GM12878 (cell line): ENCODE data around the gene OR52N1. TPM values are rescaled to one million over a fixed set of nuclear protein-coding genes. Genes with fewer than 3 reads are reported as not detected.

Experiments used
- ASH2L ChIP-seq: fragments of 300-600, 200-600 bp; sonication (generic); IDR thresholded peaks from 2 replicates; pipeline ENCODE4 v1.6.1; 2017; ENCODE audit warnings: low read depth, mild to moderate bottlenecking, borderline replicate concordance
- JUNB ChIP-seq: IDR thresholded peaks from 2 replicates; pipeline ENCODE4 v1.6.1; 2016; ENCODE audit warnings: antibody characterized with exemption, mild to moderate bottlenecking
- MTA2 ChIP-seq: fragments of 450-650 bp; IDR thresholded peaks from 2 replicates; pipeline ENCODE4 v1.6.1; 2016; ENCODE audit warnings: low read depth, mild to moderate bottlenecking, moderate library complexity
- SMC3 ChIP-seq: IDR thresholded peaks from 2 replicates; pipeline ENCODE4 v1.6.1; 2011; ENCODE audit warnings: low read length, improper control_type of control experiment, borderline replicate concordance
- SREBF1 ChIP-seq: IDR thresholded peaks from 2 replicates; pipeline ENCODE4 v1.6.1; 2012; ENCODE audit warnings: mild to moderate bottlenecking, low read length
- polyA plus RNA-seq, 11 experiments: library from polyadenylated mRNA; depleted of rRNA in 4 of 11; unstranded in 6 of 11; stranded (reverse) in 5 of 11; fragments of >200 nt; fragmentation: Nextera tagmentation in 4 of 11; fragmentation: Illumina TruSeq in 1 of 11; extraction: Ambion mirVana in 4 of 11; extraction: Trizol in 1 of 11; gene quantifications; 1 replicate in 1 of 11; 2 replicates in 10 of 11; pipeline versions ENCODE4 v1.2.1 to v1.2.3, GENCODE V29; 2011 to 2016; ENCODE audit warnings: inconsistent platforms in 2 of 11, missing spikeins in 2 of 11, low read depth in 1 of 11
- total RNA-seq, 4 experiments: library from RNA; depleted of rRNA in 3 of 4; stranded (reverse); fragments of >200 nt in 3 of 4; fragmentation: Illumina TruSeq in 1 of 4; extraction: Trizol in 1 of 4; gene quantifications; 2 replicates each; pipeline versions ENCODE4 v1.2.1 to v1.2.3, GENCODE V29; 2013 to 2021
- TF ChIP-seq, protein P1 (sequence below): fragments of 450-650 bp; formaldehyde crosslinking; IDR thresholded peaks from 2 replicates; pipeline ENCODE4 v1.4.0; 2020; ENCODE audit warnings: mild to moderate bottlenecking, moderate library complexity
- TF ChIP-seq, protein P2 (sequence below): IDR thresholded peaks from 2 replicates; pipeline ENCODE4 v1.6.1; 2012; ENCODE audit warnings: low read depth, low read length, improper control_type of control experiment

The OR52N1 gene
- total and polyA plus RNA-seq, 10 of the 15 experiments (the other 5 are each of a cell fraction or from before 2014, with no cell fraction given), result 0.04 TPM; not detected in 9

DNA sequence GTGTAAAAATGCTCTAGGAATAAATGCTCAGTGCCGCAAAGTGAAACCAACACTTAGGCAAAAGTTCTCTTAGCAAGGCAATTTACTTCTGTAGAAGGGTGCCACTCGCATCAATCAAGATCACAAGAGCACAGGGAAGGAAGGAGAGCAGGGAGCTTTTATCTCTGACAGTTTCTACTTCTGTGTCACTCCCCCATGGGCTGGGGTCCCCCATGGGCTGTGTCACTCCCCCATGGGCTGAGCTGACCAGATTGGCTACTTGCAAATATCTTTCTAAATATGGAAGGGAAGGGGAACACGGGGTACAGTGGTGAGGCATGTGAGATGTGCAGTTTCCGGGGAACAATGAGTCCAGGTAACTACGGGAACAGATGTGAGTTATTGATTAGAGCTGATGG is 18.1 kb upstream of the OR52N1 start (continued):
- TF ChIP-seq SREBF1, result no peak
- TF ChIP-seq MTA2, result no peak
- no peak for TF ChIP-seq ASH2L
- TF ChIP-seq, protein P1, sequence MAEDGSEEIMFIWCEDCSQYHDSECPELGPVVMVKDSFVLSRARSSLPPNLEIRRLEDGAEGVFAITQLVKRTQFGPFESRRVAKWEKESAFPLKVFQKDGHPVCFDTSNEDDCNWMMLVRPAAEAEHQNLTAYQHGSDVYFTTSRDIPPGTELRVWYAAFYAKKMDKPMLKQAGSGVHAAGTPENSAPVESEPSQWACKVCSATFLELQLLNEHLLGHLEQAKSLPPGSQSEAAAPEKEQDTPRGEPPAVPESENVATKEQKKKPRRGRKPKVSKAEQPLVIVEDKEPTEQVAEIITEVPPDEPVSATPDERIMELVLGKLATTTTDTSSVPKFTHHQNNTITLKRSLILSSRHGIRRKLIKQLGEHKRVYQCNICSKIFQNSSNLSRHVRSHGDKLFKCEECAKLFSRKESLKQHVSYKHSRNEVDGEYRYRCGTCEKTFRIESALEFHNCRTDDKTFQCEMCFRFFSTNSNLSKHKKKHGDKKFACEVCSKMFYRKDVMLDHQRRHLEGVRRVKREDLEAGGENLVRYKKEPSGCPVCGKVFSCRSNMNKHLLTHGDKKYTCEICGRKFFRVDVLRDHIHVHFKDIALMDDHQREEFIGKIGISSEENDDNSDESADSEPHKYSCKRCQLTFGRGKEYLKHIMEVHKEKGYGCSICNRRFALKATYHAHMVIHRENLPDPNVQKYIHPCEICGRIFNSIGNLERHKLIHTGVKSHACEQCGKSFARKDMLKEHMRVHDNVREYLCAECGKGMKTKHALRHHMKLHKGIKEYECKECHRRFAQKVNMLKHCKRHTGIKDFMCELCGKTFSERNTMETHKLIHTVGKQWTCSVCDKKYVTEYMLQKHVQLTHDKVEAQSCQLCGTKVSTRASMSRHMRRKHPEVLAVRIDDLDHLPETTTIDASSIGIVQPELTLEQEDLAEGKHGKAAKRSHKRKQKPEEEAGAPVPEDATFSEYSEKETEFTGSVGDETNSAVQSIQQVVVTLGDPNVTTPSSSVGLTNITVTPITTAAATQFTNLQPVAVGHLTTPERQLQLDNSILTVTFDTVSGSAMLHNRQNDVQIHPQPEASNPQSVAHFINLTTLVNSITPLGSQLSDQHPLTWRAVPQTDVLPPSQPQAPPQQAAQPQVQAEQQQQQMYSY (CRISPR knock-in tag), result no peak
- no peak for TF ChIP-seq SMC3
- no peak for TF ChIP-seq JUNB
- TF ChIP-seq, protein P2, sequence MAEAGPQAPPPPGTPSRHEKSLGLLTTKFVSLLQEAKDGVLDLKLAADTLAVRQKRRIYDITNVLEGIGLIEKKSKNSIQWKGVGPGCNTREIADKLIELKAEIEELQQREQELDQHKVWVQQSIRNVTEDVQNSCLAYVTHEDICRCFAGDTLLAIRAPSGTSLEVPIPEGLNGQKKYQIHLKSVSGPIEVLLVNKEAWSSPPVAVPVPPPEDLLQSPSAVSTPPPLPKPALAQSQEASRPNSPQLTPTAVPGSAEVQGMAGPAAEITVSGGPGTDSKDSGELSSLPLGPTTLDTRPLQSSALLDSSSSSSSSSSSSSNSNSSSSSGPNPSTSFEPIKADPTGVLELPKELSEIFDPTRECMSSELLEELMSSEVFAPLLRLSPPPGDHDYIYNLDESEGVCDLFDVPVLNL, result no peak
